H1 (cell line): Measurements from ENCODE around the gene GCSAM. TPM values are rescaled to one million over a fixed set of nuclear protein-coding genes. Genes with fewer than 3 reads are reported as not detected.

Source experiments
- CHD7 ChIP-seq: fragments of 300-600 bp; sonication (generic); IDR thresholded peaks from 2 replicates; pipeline ENCODE4 v1.7.1; 2012; ENCODE audit warnings: low read length, moderate library complexity, mild to moderate bottlenecking, inconsistent platforms; ENCODE audit not compliant: insufficient replicate concordance
- KDM5A ChIP-seq: fragments of 200-600 bp; IDR thresholded peaks from 2 replicates; pipeline ENCODE4 v1.7.1; 2012; ENCODE audit warnings: mild to moderate bottlenecking, low read length, inconsistent platforms, mixed read lengths
- POLR2AphosphoS5 ChIP-seq: IDR thresholded peaks from 2 replicates; pipeline ENCODE4 v1.6.1; 2011; ENCODE audit warnings: low read depth, low read length
- SP1 ChIP-seq: IDR thresholded peaks from 2 replicates; pipeline ENCODE4 v1.6.1; 2011; ENCODE audit warnings: low read depth, low read length
- TCF12 ChIP-seq: IDR thresholded peaks from 2 replicates; pipeline ENCODE4 v1.6.1; 2011; ENCODE audit warnings: low read depth, mild to moderate bottlenecking, low read length
- polyA plus RNA-seq, 7 experiments: library from polyadenylated mRNA; depleted of rRNA in 3 of 7; stranded (reverse) in 5 of 7; unstranded in 2 of 7; fragments of >200 nt in 5 of 7; fragments of 200-250 nt in 2 of 7; gene quantifications; 1 replicate in 5 of 7; 2 replicates in 1 of 7; 4 replicates in 1 of 7; pipeline versions ENCODE4 v1.2.1 to v1.2.3, GENCODE V29; 2011 to 2013; ENCODE audit warnings: missing spikeins in 2 of 7, mixed read lengths in 2 of 7
- total RNA-seq: library from RNA; stranded (reverse); fragmentation: NEBNext Ultra II Directional; extraction: Animal tissue kit (Norgen Biotek cat#: 25700); gene quantifications from 2 replicates; pipeline ENCODE4 v1.2.1, GENCODE V29; 2021

GCSAM gene
- total and polyA plus RNA-seq, 2 of the 8 experiments (the other 6 are each of a cell fraction or from before 2014, with no cell fraction given) = not detected

- TF ChIP-seq CHD7 (no peak), KDM5A (no peak), SP1 (no peak), TCF12 (no peak), POLR2AphosphoS5 (no peak)
Measured at GRCh38 chr3:112136046-112136445, 3.0 kb upstream of the GCSAM start (continued).
